CD14-positive monocyte (primary cell): ENCODE data around the gene SLC25A2. TPM values are rescaled to one million over a fixed set of nuclear protein-coding genes. Genes with fewer than 3 reads are reported as not detected.
"Not testable (repeated sequence)": the region's sequence is repeated elsewhere in the genome, so short reads cannot be mapped to it uniquely, and the experiment has no call there.

Source experiments
- DNase-seq, 3 donors: peaks; one replicate each; pipeline ENCODE4 v3.0.0-alpha.2; 2011 to 2022
- H2AFZ ChIP-seq: 2 replicates; pipeline ENCODE4 v1.6.0; 2012; ENCODE audit warnings: mild to moderate bottlenecking, low read depth, low read length, inconsistent platforms; ENCODE audit not compliant: insufficient read depth, poor library complexity, severe bottlenecking
- H3K27ac ChIP-seq, 2 donors: 1 replicate in 1 of 2; 2 replicates in 1 of 2; pipeline ENCODE4 v1.5.1; 2012 to 2013; ENCODE audit warnings: low read length in 2 of 2, control low read depth in 1 of 2, inconsistent platforms in 1 of 2, low read depth in 1 of 2, mild to moderate bottlenecking in 1 of 2
- H3K27me3 ChIP-seq, 2 donors: one replicate each; pipeline versions ENCODE4 v1.6.0 to v1.6.1; 2011 to 2013; ENCODE audit warnings: low read length in 2 of 2; ENCODE audit not compliant: control insufficient read depth in 2 of 2, insufficient read depth in 2 of 2
- H3K36me3 ChIP-seq, 2 donors: replicated peaks in 1 of 2; 1 replicate in 1 of 2; 2 replicates in 1 of 2; pipeline versions ENCODE4 v1.5.1 to v1.6.1; 2012 to 2013; ENCODE audit warnings: low read length in 2 of 2, control low read depth in 1 of 2, inconsistent platforms in 1 of 2, mild to moderate bottlenecking in 1 of 2; ENCODE audit not compliant: insufficient read depth in 2 of 2, control insufficient read depth in 1 of 2
- H3K4me1 ChIP-seq, 2 donors: 1 replicate in 1 of 2; 2 replicates in 1 of 2; pipeline versions ENCODE4 v1.5.1 to v1.6.1; 2012 to 2013; ENCODE audit warnings: low read length in 2 of 2, control low read depth in 1 of 2, inconsistent platforms in 1 of 2, mild to moderate bottlenecking in 1 of 2, moderate library complexity in 1 of 2; ENCODE audit not compliant: insufficient read depth in 2 of 2, control insufficient read depth in 1 of 2
- H3K4me2 ChIP-seq: replicated peaks from 2 replicates; pipeline ENCODE3; 2012; ENCODE audit warnings: low read length, moderate library complexity, mild to moderate bottlenecking; ENCODE audit not compliant: poor library complexity, severe bottlenecking; ENCODE audit errors: extremely low read depth
- H3K4me3 ChIP-seq, 3 experiments: fragments of 200-600 bp in 1 of 3; sonication (generic) in 1 of 3; replicated peaks in 1 of 3; 1 replicate in 2 of 3; 2 replicates in 1 of 3; pipeline ENCODE4 v1.5.1; 2011 to 2013; ENCODE audit warnings: low read length in 3 of 3, mild to moderate bottlenecking in 3 of 3, control low read depth in 2 of 3, low read depth in 2 of 3, inconsistent platforms in 1 of 3, moderate library complexity in 1 of 3
- H3K79me2 ChIP-seq: 2 replicates; pipeline ENCODE4 v1.6.0; 2012; ENCODE audit warnings: mild to moderate bottlenecking, control low read depth, inconsistent platforms, low read length, moderate library complexity; ENCODE audit not compliant: insufficient read depth
- H3K9ac ChIP-seq: 2 replicates; pipeline ENCODE4 v1.6.0; 2017; ENCODE audit warnings: low read length, mild to moderate bottlenecking; ENCODE audit not compliant: insufficient read depth, poor library complexity, severe bottlenecking
- H3K9me3 ChIP-seq, 2 donors: replicated peaks in 1 of 2; 1 replicate in 1 of 2; 2 replicates in 1 of 2; pipeline versions ENCODE4 v1.5.1 to v1.6.1; 2012 to 2013; ENCODE audit warnings: low read length in 2 of 2, control low read depth in 1 of 2; ENCODE audit not compliant: control insufficient read depth in 1 of 2, insufficient read depth in 1 of 2
- H4K20me1 ChIP-seq: 2 replicates; pipeline ENCODE4 v1.6.0; 2012; ENCODE audit warnings: mild to moderate bottlenecking, low read length, control low read depth, moderate library complexity; ENCODE audit not compliant: insufficient read depth
- H3K27ac Mint-ChIP-seq, 7 donors: one replicate each; pipeline ENCODE4 v1.8.0; 2020; ENCODE audit warnings: mild to moderate bottlenecking in 7 of 7, mixed read lengths in 7 of 7, moderate library complexity in 6 of 7, inconsistent platforms in 2 of 7
- H3K27me3 Mint-ChIP-seq, 3 donors: one replicate each; pipeline ENCODE4 v1.8.0; 2021 to 2022; ENCODE audit warnings: low read depth in 3 of 3, mild to moderate bottlenecking in 3 of 3, mixed read lengths in 3 of 3, moderate library complexity in 3 of 3, inconsistent platforms in 1 of 3
- H3K36me3 Mint-ChIP-seq, 2 donors: one replicate each; pipeline ENCODE4 v1.8.0; 2020; ENCODE audit warnings: mixed read lengths in 2 of 2, inconsistent platforms in 1 of 2, mild to moderate bottlenecking in 1 of 2
- H3K4me1 Mint-ChIP-seq: one replicate; pipeline ENCODE4 v1.8.0; 2020; ENCODE audit warnings: mild to moderate bottlenecking, mixed read lengths
- H3K4me3 Mint-ChIP-seq, 2 donors: one replicate each; pipeline ENCODE4 v1.8.0; 2020; ENCODE audit warnings: mild to moderate bottlenecking in 2 of 2, mixed read lengths in 2 of 2, moderate library complexity in 1 of 2
- H3K9me3 Mint-ChIP-seq, 7 donors: one replicate each; pipeline ENCODE4 v1.8.0; 2020 to 2022; ENCODE audit warnings: mixed read lengths in 7 of 7, mild to moderate bottlenecking in 6 of 7, moderate library complexity in 6 of 7, inconsistent platforms in 2 of 7
- WGBS: methylation state at CpG from one replicate; pipeline ENCODE4 v1.1.5; 2013; ENCODE audit warnings: missing lambda C conversion rate; ENCODE audit not compliant: insufficient coverage; 5-methylcytosine and 5-hydroxymethylcytosine counted together
- intact Hi-C, 2 donors: fragments of 100-400 bp; cut with micrococcal nuclease; formaldehyde crosslinking; loops; one replicate each; pipeline versions ENCODE4 v1.15.0 to v1.15.1; 2023
- polyA plus RNA-seq, 3 donors: library from polyadenylated mRNA; depleted of rRNA in 1 of 3; unstranded in 2 of 3; stranded (reverse) in 1 of 3; fragments of 300-500 nt in 2 of 3; fragments of >200 nt in 1 of 3; fragmentation: Illumina TruSeq in 2 of 3; gene quantifications; 1 replicate in 2 of 3; 2 replicates in 1 of 3; pipeline ENCODE4 v1.2.3, GENCODE V29; 2012 to 2021
- TF ChIP-seq, protein P1 (sequence below): fragments of 200-600 bp; IDR thresholded peaks from one replicate; pipeline ENCODE4 v1.8.0; 2022; ENCODE audit warnings: antibody characterized with exemption, mild to moderate bottlenecking

SLC25A2 gene
- polyA plus RNA-seq, 3 donors: not detected

GRCh38 chr5:141338538-141339306 is 34.9 kb upstream of the SLC25A2 start, which contains the start of gene PCDHGA2:
Gene PCDHGA2 (plus strand): TSS chr5:141338760.
- Histone ChIP-seq H3K79me2 (no peaks in the 10 kb centered on the region), H3K4me3 (no peak within 1 kb of the TSS), H3K4me2 (no peak within 1 kb of the TSS), H4K20me1 (no peaks in the 10 kb centered on the region), H3K27me3 (peaks cover 16 to 69% of the 10 kb centered on the region in 2 donors), H3K4me1 (no peaks in the 10 kb centered on the region), H3K36me3 (no peaks in the 10 kb centered on the region), H3K27ac (no peak within 1 kb of the TSS), H3K9ac (no peak within 1 kb of the TSS), H3K9me3 (peaks cover 30 to 57% of the 10 kb centered on the region in 2 donors), H2AFZ (no peak within 1 kb of the TSS)
- Mint-ChIP-seq H3K27me3 (peaks cover 30 to 80% (median 54%) of the 10 kb centered on the region in 3 donors), H3K4me1 (peaks cover 2% of the 10 kb centered on the region), H3K4me3 (peak within 1 kb of the TSS in 1 of 2 donors; percentile 50), H3K27ac (peak within 1 kb of the TSS in 1 of 7 donors; percentile 63), H3K36me3 (peaks cover 0 to 3% of the 10 kb centered on the region in 2 donors), H3K9me3 (peaks cover 27 to 77% (median 62%) of the 10 kb centered on the region in 7 donors)
- 11% methylated on average over 25 of the region's 27 CpGs for WGBS
- DNase-seq: no peak
- TF ChIP-seq, protein P1, sequence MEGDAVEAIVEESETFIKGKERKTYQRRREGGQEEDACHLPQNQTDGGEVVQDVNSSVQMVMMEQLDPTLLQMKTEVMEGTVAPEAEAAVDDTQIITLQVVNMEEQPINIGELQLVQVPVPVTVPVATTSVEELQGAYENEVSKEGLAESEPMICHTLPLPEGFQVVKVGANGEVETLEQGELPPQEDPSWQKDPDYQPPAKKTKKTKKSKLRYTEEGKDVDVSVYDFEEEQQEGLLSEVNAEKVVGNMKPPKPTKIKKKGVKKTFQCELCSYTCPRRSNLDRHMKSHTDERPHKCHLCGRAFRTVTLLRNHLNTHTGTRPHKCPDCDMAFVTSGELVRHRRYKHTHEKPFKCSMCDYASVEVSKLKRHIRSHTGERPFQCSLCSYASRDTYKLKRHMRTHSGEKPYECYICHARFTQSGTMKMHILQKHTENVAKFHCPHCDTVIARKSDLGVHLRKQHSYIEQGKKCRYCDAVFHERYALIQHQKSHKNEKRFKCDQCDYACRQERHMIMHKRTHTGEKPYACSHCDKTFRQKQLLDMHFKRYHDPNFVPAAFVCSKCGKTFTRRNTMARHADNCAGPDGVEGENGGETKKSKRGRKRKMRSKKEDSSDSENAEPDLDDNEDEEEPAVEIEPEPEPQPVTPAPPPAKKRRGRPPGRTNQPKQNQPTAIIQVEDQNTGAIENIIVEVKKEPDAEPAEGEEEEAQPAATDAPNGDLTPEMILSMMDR: peak; percentile 16
- intact Hi-C loops: no loop called here

DNA sequence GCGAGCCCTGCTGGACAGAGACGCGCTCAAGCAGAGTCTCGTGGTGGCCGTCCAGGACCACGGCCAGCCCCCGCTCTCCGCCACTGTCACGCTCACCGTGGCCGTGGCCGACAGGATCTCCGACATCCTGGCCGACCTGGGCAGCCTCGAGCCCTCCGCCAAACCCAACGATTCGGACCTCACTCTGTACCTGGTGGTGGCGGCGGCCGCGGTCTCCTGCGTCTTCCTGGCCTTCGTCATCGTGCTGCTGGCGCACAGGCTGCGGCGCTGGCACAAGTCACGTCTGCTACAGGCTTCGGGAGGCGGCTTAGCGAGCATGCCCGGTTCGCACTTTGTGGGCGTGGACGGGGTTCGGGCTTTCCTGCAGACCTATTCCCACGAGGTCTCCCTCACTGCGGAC is 28.7 kb upstream of the SLC25A2 start:
- H3K4me3 Mint-ChIP-seq: peak overlapping the region in 1 of 2 donors; percentile 62
- peaks cover 33 to 57% of the 10 kb centered on the region in 2 donors for H3K9me3 ChIP-seq

More for the DNA sequence above, 28.7 kb upstream of the SLC25A2 start:
- H3K27ac Mint-ChIP-seq, H3K36me3 ChIP-seq, H3K36me3 Mint-ChIP-seq, H3K4me2 ChIP-seq, H2AFZ ChIP-seq, H3K4me1 Mint-ChIP-seq, H3K9ac ChIP-seq, DNase-seq, intact Hi-C loops, H3K27ac ChIP-seq, H4K20me1 ChIP-seq, H3K79me2 ChIP-seq, H3K4me1 ChIP-seq, H3K4me3 ChIP-seq: not testable (repeated sequence)
- peaks cover 38 to 84% of the 10 kb centered on the region in 2 donors for H3K27me3 ChIP-seq
- Mint-ChIP-seq H3K27me3 (peaks cover 28 to 79% (median 62%) of the 10 kb centered on the region in 3 donors), H3K9me3 (peaks cover 15 to 80% (median 52%) of the 10 kb centered on the region in 7 donors)
- 42% methylated on average over 29 of the region's 39 CpGs for WGBS
